HG03469 (cell line): ENCODE measurements around the gene APOBEC3A.
"Not testable (repeated sequence)": the region's sequence is repeated elsewhere in the genome, so short reads cannot be mapped to it uniquely, and the experiment has no call there.

Experiments used
- ATAC-seq: cut with Tn5 transposase; IDR thresholded peaks from one replicate; pipeline ENCODE4 v1.9.1; 2021; ENCODE audit warnings: mild to moderate bottlenecking, moderate library complexity, moderate number of reproducible peaks; ENCODE audit not compliant: unreplicated experiment

Gene APOBEC3A

DNA sequence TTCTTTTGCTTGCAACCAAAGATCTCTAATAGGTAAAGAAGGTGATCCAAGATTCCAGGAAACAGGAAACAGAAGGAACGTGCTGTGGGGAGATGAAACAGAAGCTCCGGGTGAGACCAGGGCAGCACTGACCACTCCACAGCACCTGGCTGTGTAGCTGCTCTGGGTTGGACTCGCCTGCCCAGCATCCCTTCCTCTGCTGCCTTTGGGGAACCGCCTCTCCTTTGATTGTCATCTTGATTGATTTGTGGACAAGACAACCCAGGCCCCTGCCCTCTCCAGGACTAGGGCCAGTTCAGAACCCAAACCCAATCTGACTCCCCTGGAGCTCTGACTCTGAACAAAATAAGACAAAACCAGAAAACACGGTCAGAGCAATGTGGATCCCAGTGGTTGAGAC lies 14.7 kb upstream of the APOBEC3A start:
- no peak for ATAC-seq

DNA sequence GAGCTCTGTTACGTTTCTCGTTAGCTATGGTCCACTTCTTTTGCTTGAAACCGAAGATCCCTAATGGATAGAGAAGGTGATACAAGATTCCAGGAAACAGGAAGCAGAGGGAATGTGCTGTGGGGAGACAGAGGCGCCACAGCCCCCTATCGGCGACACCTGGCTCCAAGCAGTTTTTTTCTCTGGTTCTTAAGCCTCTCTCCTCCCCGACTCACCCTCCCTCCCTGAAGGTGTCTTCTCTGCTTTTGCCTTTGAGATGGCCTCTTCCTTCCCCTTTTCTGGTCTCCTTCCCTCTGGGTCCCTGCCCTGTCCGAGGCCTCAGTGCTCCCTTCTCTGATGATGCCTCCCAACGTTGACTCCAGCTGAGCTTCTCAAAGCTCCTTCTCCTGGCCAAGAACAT lies 14.2 kb upstream of the APOBEC3A start:
- ATAC-seq: no peak

DNA sequence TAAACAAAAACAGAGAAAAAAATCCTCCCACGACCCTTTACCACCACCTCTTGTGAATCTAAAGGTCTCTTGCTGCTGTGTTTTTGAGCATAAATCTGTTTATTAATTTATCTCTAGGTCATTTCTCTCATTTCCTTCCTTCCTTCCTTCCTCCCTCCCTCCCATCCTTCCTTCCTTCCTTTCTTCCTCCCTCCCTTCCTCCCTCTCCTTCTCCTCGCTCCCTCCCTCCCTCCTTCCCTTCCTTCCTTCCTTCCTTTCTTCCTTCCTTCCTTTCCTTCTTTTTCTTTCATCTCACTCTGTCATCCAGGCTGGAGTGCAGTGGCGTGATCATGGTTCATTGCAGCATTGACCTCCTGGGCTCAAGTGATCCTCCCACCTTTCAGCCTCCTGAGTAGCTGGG lies 13.5 kb upstream of the APOBEC3A start:
- ATAC-seq: no peak

DNA sequence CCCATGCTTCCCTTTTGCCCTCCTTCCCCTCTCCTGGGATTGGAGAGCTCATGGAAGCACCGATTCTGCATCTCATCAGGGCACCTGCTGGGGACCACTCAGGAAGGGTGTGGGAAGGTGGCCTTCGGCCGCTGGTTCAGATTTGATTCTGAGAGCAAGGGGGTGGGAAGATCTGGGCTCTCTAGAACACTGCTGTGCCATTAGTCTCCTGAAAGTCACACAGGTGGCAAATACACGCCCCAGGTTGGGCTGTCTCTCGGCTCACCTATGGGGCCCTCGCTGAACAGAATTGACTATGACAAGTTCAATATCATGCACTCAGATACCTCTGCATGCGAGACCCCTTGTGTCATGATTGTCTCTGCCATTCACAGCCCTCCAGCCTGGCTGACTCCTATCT lies 12.8 kb upstream of the APOBEC3A start:
- no peak for ATAC-seq

DNA sequence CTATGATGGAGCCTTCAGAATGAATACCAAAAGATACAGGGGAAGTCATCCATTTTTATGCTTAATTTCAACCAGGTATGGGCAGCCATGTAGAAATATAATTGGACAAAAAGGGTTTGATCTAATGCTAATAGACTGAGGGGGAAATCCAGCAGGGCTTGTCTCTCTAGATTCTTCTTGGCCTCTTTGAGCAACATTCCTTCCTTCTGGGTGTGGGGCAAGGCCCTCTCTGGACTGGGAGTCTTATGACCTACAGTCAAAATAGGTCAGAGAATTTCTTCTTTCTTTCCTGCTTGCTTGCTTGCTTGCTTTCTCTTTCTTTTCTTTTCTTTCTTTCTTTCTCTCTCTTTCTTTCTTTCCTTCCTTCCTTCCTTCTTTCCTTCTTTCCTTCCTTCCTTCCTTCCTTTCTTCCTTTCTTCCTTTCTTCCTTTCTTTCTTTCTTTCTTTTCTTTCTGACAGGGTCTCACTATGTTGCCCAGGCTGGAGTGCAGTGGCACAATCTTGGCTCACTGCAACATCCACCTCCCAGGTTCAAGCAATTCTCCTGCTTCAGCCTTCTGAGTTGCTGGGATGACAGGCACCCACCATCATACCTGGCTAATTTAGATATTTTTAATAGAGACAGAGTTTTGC lies 11.6 kb upstream of the APOBEC3A start:
- not testable (repeated sequence) for ATAC-seq

DNA sequence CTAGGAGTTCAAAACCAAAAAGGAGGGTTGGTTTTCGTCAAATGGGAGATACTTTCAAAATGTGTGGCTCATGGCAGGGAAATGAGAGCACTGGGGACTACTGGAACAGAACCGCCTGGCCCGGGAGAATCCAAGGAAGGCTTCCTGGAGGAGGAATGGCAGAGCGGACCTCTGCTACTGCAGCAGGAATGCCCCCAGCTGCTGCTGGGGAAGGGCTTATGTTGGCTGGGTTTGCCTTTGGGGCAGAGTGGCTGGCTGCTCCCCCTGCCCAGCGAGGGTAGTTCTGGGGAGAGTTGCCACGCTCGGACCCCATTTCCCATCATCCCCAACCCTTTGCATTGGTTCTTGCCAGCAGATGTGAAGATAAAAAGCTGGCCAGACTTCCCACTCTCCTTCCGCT lies 10.6 kb upstream of the APOBEC3A start:
- no peak for ATAC-seq

DNA sequence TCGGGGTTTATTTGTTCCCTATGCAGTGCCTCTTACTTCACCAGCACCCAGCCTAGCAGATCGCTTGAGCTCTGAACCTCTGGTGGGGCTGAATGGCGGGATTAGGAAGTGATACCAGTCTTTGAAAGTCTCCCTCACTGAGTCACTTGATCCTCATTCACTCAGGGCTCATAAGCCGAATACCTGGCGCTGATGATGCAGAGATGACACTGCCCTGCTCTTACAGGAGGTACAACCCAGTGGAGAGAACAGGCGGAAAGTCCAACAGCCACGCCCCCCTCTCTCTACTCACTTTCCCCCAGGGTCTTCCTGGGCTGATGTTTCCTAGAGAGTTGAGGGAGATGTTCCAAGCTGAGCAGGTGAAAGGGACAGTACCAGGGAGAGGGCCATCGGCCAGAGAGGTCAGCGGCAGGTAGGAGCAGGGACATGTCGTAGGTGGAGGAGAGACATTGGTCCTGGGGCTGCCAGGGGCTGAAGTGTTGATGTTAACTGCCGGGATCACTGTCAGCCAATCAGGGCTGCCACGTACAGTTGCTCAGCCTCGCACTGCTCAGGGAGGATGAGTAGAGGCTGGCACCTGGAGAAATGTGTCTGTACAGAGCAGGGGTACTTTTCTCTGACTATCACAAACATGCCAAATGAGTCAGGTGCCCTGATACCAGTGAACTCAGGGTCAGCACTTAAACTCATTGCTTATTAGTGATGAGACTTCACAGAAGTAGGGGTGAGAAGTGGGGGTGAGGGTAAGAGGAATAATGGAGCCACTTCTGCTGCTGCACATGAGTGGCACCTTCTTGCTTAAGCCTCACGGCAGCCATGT lies 9.9 kb upstream of the APOBEC3A start:
- no peak for ATAC-seq

DNA sequence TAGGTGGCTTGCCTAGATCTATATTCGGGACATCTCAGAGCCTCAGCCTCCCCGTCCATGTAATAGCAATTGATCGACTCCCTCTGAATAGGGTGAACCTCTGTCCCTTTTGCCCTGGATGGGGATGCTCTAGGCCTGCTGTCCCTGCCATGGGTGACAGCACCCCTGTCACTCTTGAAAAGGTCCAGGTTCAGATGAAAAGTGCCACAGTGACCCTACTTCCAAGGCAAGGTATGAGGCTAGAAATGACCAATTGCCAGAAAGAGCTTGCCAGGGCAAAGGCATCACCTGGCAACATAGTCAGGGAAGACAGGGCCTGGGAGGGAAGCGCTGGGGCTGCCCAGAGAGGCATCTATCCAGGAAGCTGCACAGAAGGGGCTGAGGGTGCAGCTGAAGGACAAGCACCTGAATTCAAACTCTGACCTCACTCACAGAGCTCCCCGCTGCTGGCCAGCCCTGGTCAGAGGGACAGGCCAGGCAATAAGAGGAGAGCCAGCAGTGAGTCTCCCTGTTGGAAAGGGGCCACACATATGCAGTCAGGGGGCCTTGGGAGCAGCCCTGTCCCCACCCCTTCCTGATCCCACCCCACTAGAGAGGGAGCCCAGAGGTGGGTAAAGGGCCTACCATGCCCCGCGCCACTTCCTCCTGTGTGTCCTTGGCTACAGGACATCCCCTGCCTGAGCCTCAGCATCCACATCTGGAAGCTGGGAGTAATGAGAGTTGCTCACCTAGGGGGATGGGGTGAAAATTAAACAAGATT lies 9.0 kb upstream of the APOBEC3A start:
- no peak for ATAC-seq

DNA sequence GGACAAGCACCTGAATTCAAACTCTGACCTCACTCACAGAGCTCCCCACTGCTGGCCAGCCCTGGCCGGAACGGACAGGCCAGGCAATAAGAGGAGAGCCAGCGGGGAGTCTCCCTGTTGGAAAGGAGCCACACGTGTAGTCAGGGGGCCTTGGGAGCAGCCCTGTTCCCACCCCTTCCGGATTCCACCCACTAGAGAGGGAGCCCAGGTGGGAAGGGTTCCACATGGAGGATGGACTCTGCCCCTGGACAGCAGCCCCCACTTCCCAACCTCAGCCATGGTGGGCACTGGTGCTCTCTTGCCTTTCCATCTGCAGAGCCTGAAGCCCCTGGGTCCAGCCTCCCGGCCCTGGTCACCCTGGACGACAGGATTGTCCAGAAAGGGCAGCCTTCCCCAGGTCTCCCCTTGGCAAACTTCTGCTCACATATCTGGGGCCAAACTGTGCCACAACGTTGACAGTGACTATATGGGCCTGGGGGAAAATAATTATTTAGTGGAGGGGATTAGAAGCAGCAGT lies 7.5 kb upstream of the APOBEC3A start:
- no peak for ATAC-seq

DNA sequence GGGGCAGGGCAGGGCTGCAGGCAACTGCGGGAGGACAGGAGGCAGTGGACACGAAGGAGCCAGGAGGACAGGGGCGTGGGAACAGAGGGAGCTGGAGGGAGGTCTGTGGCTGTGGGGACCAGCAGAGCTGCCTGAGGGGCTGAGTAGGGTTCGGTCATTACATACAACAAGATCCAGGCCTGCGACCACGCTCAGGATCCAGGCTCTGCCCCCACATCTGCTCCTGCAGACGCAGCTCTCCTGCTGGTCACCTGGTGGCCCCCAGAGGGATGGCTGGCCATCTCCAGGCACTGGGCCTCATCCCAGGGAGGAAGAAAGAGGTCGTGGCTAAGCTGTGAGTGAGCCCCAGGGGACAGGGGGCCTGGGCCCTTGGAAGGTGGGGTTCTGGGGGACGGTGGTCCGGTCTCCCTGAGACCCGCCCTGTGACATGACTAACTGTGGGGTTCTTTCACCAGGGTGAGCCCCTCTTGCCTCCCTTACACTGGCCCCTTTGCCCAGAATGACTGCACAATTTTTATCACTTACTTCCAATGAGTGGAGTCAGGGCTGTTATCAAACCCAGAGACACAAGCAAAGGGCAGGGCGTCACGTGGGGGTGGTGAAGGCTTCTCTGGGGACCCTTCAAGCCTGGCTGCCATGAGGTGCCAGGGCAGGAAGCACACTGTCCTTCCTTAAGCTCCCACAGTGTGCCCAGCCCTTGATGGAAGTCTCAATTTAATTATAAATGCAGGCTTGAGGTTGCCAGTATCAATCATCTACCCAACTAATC lies 6.7 kb upstream of the APOBEC3A start:
- no peak for ATAC-seq

DNA sequence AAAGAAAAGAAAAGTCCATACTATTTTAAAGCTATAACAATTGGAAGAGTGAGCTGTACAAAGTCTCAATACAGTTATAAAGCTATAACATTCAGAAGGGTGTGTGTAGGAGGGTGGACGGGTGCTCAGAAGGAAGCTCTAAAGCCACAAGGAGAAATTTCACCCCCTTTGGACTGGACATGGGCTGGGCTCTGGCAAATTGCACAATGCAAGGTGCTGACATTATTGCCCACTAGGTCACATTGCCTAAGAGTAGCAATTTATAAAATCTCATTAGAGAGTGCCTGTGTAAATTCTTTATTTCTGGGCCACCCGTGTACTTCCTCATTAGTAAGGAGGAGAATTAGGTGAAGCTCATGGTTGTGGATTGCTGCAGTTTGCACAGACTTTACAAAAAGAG lies 5.7 kb upstream of the APOBEC3A start:
- ATAC-seq: no peak

DNA sequence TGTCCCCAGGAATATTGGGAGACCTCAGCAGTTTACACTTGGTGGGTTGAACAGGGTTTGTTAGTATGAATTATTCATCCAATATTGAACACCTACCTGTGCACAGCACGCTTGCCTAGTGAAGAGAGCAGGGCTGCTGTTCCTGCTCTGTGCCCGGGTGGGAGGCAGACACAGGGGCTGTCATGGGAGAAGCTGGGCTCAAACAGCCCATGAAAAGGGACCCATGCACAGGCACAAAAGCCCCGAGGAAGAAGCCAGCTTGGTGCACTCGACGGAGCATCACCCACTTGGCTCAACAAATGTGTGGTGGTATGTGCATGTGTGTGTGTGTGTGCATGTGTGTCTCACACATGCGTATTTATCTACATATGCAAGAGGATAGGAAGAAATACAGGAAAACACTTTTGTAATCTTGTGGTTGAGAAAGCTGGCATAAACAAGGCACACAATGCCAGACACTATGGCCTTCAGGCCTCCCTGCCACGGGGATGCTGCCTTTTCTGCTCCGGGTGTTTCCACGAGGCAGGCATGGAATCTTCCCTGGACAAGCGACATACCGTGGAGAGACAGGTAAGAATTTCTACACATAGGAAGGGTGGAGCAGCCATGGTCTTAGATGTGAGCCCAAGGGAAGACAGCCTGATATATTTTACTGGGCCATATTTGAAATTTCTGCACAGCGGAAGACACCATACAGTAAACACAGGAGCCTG lies 5.0 kb upstream of the APOBEC3A start:
- ATAC-seq: no peak

DNA sequence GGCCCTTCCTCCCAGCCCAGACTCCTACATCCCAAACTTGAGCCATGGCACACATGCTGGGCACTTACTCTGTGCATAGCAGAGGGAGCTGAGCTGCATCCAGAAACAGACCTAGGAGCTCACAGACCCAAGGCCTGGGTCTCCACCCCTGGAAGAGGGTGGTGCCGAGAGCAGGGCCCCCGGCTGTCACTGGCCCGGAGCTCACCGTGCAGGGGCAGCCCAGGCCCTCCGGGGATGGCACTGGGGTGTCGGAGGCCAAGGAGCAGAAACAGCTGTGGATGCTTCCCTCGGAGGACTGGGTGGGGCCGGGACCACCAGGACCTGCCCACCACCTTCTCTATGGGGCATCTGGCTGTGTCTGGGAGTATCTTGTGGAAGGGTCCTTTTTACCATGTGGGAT lies 4.3 kb upstream of the APOBEC3A start:
- ATAC-seq: no peak

DNA sequence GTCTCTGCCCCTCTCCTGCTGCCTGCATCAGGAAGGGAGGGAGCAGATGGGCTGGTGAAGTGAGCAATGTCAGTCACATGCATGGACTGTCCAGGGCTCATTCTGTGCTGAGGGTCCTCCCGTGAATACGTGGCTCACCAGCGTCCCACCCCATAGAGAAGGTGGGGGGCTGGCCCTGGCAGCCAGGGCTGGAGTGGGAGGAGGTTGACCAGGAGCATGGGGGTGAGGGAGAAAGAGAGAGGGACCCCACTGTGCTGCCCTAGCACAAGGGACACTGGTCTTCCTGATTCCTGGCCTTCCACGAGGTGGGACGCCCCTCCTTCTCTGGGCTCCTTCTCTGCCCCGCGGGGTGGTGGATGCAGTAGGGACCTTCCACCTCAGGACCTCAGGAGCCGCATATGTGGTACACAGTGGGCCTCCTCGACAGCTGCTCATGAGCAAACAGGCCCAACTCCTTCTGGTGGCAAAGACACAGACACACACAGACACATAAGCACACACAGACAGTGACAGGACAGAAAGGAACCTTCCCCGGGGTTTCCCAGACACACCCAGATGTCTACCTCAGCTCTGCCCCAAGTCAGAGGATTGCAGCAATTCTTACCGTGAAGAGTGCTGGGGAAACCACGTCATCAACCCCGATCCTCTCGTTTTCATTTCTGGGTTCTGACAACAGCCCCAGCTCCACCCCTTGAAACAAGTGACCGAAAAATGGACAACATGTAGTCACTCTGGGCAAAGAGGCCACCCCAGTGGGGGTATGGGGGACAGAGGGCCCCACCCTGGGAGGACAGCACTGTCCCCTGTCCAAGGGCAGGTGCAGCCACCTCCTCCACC lies 3.6 kb upstream of the APOBEC3A start:
- ATAC-seq: no peak

DNA sequence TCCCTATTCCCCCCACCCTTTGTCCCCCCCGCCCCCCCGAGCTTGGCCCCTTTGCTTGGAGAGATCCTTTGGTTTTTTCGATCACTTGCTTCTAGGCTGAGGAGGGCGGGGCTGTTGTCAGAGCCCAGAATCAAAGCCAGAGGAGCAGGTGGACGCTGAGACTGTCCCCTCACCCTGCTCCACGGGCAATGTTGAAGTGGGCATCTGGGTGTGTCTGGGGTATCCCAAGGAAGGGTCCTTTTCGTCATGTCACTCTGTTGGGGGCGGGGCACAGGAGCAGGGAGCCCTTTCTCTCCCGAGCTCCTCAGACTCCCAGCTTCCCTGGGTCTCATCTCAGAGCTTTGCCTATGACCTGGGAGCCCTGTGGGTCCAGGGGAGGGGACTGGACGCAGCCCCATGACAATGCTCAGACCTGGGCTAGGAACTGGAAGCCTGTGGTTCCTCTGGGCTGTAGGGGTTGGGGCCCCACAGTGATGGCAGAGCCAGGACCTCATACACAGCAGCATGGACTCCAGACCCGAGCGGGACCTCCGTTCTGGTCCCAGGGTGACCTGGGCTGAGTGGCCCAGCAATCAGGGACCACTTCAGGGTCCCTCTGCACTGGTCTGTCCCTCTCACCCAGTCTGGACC lies 2.9 kb upstream of the APOBEC3A start:
- no peak for ATAC-seq

DNA sequence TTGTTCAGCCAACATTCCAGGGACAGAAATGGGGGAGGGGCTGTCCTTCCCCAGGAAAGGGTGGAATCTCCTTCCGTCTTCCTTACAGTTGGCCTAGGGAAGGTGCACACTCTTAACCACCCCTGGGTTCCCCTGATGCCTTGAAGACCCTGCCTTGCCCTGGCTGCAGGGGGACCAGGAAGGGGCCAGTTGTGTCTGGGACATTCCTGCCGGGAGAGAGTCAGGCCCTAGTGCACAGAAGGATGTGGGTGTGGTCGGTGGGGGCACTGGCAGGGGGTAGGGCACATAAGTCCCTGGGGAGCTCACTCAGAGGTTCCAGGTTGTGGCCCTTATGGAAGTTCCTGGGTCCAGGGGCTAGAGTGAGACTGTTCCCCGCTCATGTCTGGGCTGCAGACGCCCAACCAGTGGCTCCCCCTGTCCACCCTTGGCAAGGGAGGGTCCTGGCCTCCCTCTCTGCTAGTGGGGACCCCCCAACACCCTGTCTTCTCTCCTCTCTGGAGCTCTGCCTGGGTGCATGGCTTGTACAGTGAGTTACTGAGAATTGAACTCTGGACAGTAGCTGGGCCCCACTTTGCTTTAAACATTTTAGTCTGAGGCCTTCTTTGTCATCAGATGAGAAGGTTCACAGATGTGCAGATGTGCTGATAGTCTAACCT lies 2.0 kb upstream of the APOBEC3A start:
- no peak for ATAC-seq

DNA sequence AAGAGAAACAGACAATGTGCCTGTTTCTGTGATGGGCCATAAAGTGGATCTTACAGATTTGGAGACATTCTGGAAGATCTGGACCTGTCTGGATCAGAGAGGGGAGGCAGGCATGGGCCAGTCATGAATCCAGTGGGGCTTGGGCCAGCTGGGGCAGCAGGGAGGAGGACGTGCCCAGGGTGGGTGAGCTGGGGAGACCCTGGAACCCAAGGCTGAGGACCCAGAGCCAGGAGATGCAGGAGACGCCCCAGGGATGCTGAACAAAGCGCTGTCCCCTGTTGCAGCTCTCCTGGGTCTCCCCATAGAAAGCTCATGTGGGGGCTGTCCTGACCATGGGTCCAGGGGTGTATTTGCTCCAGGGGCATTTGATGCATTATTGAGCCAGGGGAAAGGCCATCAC lies 1.5 kb upstream of the APOBEC3A start:
- no peak for ATAC-seq

DNA sequence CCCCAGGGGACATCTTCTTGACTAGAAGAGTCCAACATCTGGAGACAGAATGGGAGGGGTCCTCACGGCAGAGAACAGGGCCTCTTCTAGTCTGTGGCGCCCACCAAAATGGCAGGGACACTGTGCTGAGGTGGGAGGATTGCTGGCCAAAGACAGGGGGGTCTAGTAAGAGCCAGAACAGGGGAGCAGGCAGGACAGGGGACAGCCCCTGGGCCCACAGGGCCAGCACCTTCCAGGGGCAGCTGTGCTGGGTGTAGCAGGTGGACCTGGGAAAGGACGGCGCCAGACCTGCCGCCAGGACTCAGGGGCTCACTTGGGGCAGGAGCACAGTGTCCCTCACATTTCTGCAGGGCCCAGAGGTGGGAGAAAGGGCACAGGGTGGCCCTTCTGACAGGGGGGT lies 858 bp upstream of the APOBEC3A start:
- no peak for ATAC-seq
